ENCODE data around the gene MYRIP. TPM values are rescaled to one million over a fixed set of nuclear protein-coding genes. Genes with fewer than 3 reads are reported as not detected.

Gene MYRIP
- total RNA-seq, 2 donors from 2014 or later = 4.8 to 9.3 TPM

DNA sequence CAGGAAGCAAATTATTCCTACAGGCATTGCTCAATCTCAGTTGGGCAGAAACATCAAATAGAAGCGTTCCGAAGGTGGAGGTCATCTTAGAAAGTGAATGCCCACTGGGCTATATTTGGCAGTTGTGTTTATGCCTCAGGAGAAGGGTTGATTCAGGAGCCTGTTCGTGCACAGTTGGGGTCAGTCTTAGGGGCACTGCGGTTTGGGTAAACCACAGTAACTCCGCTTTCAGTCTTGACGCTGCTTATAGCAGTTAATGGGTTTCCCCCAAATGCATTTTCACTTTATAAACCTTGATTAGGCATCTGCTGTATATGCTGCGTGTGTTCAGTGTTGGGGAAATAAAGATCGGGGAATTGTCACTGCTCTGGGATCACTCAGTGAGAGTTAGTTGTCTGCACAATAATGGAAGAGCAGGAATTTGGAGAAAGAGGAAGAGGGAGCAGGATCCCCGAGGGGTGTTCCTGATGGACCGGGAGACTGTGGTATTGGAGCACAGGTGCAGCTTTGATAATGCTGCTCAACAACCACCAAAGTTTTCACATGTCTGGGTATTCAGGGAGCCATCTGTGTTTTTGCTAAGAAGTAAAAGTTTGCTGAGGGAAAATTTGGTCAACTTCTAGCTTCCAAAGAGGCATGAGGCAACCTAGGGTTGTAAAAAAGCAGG is 375.8 kb downstream of the MYRIP start:
- no peak for DNase-seq (ENCODE audit: low spot score)
- Histone ChIP-seq H3K4me3 (no peak overlapping the region), H3K36me3 (no peaks in the 10 kb centered on the region), H3K9me3 (no peaks in the 10 kb centered on the region), H3K27me3 (replicated peaks; ENCODE audit: insufficient read depth) (no peaks in the 10 kb centered on the region), H3K27ac (no peak overlapping the region), H3K4me1 (replicated peaks) (no peaks in the 10 kb centered on the region)
- intact Hi-C loops (cut with DNase I) = no loop called here
- 76% methylated on average over 10 of the region's 10 CpGs for WGBS
- no peak for TF ChIP-seq POLR2AphosphoS5 (IDR thresholded peaks at IDR 0.05)
- TF ChIP-seq POLR2A (IDR thresholded peaks at IDR 0.05) = no peak
- no peak for TF ChIP-seq CTCF (IDR thresholded peaks at IDR 0.05)

DNA sequence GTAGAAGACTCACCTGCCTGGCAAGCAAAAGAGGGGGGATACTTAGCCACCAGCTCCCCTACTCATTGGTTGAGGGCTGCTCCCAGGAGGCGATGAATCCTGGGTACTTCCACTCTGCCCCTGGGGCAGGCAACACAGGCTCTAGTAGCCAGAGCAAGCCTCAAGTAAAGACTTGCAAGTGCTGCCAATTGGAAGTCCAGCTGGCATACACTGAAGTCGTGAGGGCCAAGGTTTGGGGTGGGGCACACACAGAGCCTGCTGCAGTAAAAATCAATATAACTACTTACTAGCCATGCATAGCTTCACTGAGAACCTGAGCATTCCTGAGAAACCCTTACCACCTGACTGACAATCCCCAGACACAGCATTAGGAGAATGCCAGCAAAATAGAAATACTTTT is 377.1 kb downstream of the MYRIP start:
- no peak overlapping the region for H3K27ac ChIP-seq
- H3K36me3 ChIP-seq = no peaks in the 10 kb centered on the region
- no peaks in the 10 kb centered on the region for H3K4me1 ChIP-seq (replicated peaks)
- H3K27me3 ChIP-seq (replicated peaks; ENCODE audit: insufficient read depth) = no peaks in the 10 kb centered on the region
- WGBS = 57% methylated on average over 2 of the region's 2 CpGs
- H3K9me3 ChIP-seq = no peaks in the 10 kb centered on the region
- DNase-seq (ENCODE audit: low spot score) = peak; percentile 12
- H3K4me3 ChIP-seq = no peak overlapping the region
- TF ChIP-seq POLR2AphosphoS5 (IDR thresholded peaks at IDR 0.05) (no peak), POLR2A (IDR thresholded peaks at IDR 0.05) (no peak), CTCF (IDR thresholded peaks at IDR 0.05) (no peak)
- intact Hi-C loops (cut with DNase I) = no loop called here

DNA sequence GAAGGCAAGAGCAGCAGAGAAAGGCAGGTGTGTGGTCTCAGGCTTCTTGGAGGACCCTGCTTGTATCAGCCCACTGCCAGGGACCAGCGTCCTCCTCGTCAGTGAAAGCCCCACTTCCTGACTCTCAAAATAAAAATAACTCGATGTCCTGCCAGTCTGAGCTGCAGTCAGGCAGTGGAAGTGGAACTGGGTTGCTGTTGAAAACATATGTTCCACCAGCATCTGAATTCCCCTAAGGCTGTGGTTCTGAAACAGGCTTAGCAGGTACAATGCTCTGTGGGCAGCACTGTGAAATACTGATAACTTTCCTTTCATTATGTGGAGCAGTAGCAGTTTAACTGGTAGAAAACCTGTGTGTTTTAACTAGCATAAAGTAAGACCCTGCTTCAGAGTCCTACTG is 378.5 kb downstream of the MYRIP start:
- no peak for DNase-seq (ENCODE audit: low spot score)
- TF ChIP-seq POLR2A (IDR thresholded peaks at IDR 0.05) = no peak
- TF ChIP-seq CTCF (IDR thresholded peaks at IDR 0.05) = no peak
- no peak for TF ChIP-seq POLR2AphosphoS5 (IDR thresholded peaks at IDR 0.05)
- H3K4me1 ChIP-seq (replicated peaks) = no peaks in the 10 kb centered on the region
- H3K9me3 ChIP-seq = no peaks in the 10 kb centered on the region
- WGBS = 79% methylated on average over 3 of the region's 3 CpGs
- no peak overlapping the region for H3K4me3 ChIP-seq
- H3K36me3 ChIP-seq = no peaks in the 10 kb centered on the region
- H3K27me3 ChIP-seq (replicated peaks; ENCODE audit: insufficient read depth) = no peaks in the 10 kb centered on the region
- intact Hi-C loops (cut with DNase I) = no loop called here
- no peak overlapping the region for H3K27ac ChIP-seq

- intact Hi-C loops (cut with DNase I) = no loop called here
- 88% methylated on average over 3 of the region's 3 CpGs for WGBS
These were observed 379.7 kb downstream of the MYRIP start for GRCh38 chr3:40189118-40189517.

More at GRCh38 chr3:40189118-40189517, 379.7 kb downstream of the MYRIP start:
- no peaks in the 10 kb centered on the region for H3K4me1 ChIP-seq (replicated peaks)
- no peaks in the 10 kb centered on the region for H3K9me3 ChIP-seq
- no peak overlapping the region for H3K4me3 ChIP-seq
- TF ChIP-seq POLR2AphosphoS5 (IDR thresholded peaks at IDR 0.05) = no peak
- TF ChIP-seq POLR2A (IDR thresholded peaks at IDR 0.05) = no peak
- no peak for TF ChIP-seq CTCF (IDR thresholded peaks at IDR 0.05)
- DNase-seq (ENCODE audit: low spot score) = no peak
- H3K36me3 ChIP-seq = no peaks in the 10 kb centered on the region
- no peaks in the 10 kb centered on the region for H3K27me3 ChIP-seq (replicated peaks; ENCODE audit: insufficient read depth)
- H3K27ac ChIP-seq = no peak overlapping the region
